ENCODE results near the gene NTRK2.

The NTRK2 gene

GRCh38 chr9:84955971-84956370, 286.4 kb downstream of the NTRK2 start (continued):
- TF ChIP-seq, protein P1, sequence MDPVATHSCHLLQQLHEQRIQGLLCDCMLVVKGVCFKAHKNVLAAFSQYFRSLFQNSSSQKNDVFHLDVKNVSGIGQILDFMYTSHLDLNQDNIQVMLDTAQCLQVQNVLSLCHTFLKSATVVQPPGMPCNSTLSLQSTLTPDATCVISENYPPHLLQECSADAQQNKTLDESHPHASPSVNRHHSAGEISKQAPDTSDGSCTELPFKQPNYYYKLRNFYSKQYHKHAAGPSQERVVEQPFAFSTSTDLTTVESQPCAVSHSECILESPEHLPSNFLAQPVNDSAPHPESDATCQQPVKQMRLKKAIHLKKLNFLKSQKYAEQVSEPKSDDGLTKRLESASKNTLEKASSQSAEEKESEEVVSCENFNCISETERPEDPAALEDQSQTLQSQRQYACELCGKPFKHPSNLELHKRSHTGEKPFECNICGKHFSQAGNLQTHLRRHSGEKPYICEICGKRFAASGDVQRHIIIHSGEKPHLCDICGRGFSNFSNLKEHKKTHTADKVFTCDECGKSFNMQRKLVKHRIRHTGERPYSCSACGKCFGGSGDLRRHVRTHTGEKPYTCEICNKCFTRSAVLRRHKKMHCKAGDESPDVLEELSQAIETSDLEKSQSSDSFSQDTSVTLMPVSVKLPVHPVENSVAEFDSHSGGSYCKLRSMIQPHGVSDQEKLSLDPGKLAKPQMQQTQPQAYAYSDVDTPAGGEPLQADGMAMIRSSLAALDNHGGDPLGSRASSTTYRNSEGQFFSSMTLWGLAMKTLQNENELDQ (tag by site-specific recombination; IDR thresholded peaks at IDR 0.05; ENCODE audit: low read depth): no peak

- Histone ChIP-seq H3K27ac (ENCODE audit: extremely low read depth, low read depth, low read length) (no peak overlapping the region), H3K4me3 (ENCODE audit: low read depth, low read length) (no peak overlapping the region), H3K9me3 (ENCODE audit: control insufficient read depth, insufficient read depth, low read depth, low read length) (no peaks in the 10 kb centered on the region), H3K4me1 (ENCODE audit: control insufficient read depth, insufficient read depth, low read length) (no peaks in the 10 kb centered on the region), H3K36me3 (ENCODE audit: control insufficient read depth in 2 of 2, insufficient read depth in 1 of 2, low read length in 2 of 2) (no peaks in the 10 kb centered on the region)
- POLR2A ChIA-PET: no interaction called here
- CTCF ChIA-PET: interaction anchor here (1.0 kb wide), 2 partner anchors 26 to 38 kb away, joined by 3 to 5 read pairs; no protein-coding TSS in a partner anchor
- TF ChIP-seq KLF10 (tag by site-specific recombination; IDR thresholded peaks at IDR 0.05) (no peak), YY1 (tag by site-specific recombination; IDR thresholded peaks at IDR 0.05) (no peak), KLF7 (tag by site-specific recombination; IDR thresholded peaks at IDR 0.05; ENCODE audit: borderline replicate concordance) (no peak), ZBTB21 (tag by site-specific recombination; IDR thresholded peaks at IDR 0.05) (no peak), ZNF747 (tag by site-specific recombination; IDR thresholded peaks at IDR 0.05) (no peak), ZNF596 (tag by site-specific recombination; IDR thresholded peaks at IDR 0.05) (no peak), SALL2 (tag by site-specific recombination; IDR thresholded peaks at IDR 0.05; ENCODE audit: borderline replicate concordance) (no peak)
- TF ChIP-seq, protein P2, sequence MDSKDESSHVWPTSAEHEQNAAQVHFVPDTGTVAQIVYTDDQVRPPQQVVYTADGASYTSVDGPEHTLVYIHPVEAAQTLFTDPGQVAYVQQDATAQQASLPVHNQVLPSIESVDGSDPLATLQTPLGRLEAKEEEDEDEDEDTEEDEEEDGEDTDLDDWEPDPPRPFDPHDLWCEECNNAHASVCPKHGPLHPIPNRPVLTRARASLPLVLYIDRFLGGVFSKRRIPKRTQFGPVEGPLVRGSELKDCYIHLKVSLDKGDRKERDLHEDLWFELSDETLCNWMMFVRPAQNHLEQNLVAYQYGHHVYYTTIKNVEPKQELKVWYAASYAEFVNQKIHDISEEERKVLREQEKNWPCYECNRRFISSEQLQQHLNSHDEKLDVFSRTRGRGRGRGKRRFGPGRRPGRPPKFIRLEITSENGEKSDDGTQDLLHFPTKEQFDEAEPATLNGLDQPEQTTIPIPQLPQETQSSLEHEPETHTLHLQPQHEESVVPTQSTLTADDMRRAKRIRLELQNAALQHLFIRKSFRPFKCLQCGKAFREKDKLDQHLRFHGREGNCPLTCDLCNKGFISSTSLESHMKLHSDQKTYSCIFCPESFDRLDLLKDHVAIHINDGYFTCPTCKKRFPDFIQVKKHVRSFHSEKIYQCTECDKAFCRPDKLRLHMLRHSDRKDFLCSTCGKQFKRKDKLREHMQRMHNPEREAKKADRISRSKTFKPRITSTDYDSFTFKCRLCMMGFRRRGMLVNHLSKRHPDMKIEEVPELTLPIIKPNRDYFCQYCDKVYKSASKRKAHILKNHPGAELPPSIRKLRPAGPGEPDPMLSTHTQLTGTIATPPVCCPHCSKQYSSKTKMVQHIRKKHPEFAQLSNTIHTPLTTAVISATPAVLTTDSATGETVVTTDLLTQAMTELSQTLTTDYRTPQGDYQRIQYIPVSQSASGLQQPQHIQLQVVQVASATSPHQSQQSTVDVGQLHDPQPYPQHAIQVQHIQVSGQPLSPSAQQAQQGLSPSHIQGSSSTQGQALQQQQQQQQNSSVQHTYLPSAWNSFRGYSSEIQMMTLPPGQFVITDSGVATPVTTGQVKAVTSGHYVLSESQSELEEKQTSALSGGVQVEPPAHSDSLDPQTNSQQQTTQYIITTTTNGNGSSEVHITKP (tag by site-specific recombination; IDR thresholded peaks at IDR 0.05): no peak
- TF ChIP-seq, protein P3, sequence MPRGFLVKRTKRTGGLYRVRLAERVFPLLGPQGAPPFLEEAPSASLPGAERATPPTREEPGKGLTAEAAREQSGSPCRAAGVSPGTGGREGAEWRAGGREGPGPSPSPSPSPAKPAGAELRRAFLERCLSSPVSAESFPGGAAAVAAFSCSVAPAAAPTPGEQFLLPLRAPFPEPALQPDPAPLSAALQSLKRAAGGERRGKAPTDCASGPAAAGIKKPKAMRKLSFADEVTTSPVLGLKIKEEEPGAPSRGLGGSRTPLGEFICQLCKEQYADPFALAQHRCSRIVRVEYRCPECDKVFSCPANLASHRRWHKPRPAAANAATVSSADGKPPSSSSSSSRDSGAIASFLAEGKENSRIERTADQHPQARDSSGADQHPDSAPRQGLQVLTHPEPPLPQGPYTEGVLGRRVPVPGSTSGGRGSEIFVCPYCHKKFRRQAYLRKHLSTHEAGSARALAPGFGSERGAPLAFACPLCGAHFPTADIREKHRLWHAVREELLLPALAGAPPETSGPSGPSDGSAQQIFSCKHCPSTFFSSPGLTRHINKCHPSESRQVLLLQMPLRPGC (tag by site-specific recombination; IDR thresholded peaks at IDR 0.05): no peak
Observed at GRCh38 chr9:84959339-84959738, 289.8 kb downstream of the NTRK2 start.

DNA sequence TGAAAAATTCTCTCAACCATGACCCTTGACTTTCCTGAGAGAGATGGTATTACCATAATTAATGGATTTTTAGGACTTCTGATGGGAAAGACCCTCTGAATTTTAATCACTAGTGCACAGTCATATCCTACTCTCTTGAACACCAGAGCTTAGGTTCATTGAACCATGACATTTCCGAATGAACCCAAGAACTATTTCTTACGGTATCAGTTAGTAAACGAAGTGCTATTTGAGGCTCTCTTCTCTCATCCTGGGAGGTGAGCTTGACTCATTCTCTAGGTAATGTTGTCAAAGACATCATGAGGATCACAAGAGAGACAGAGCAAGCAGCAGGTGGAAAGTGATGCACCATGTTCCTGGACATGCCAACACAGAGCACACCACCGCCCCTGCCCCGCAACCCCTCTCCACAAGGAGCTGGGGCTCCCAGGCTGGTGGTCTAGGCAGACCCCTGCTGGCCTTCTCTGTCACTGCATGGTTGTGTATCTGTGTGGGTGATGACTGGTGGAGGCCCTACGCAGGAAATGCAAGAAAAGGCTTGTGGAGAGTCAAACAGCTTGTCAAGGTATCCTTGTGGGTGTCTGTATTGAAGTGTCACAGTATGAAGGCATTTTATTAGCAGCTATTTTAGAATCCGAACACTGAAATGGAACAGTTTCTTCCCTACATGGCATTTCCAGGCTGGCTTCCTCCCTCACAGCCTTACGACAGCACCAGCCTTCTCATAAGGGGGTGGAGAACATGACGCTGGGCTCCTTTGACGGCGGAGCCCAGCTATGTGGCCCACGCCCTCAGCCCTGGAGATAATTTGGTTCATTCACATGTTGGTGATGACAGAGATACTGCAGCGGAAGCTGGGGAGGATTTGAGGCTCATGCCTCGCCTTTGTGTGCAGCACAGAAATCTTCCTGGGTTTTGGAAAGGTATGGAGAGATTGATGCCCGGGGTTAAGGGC, 297.6 kb downstream of the NTRK2 start:
- POLR2A ChIA-PET: no interaction called here
- no peak overlapping the region for H3K4me3 ChIP-seq (ENCODE audit: low read depth, low read length)
- no peaks in the 10 kb centered on the region for H3K36me3 ChIP-seq (ENCODE audit: control insufficient read depth in 2 of 2, insufficient read depth in 1 of 2, low read length in 2 of 2)
- H3K27ac ChIP-seq (ENCODE audit: extremely low read depth, low read depth, low read length): no peak overlapping the region
- CTCF ChIA-PET: interaction anchor here (0.6 to 1.8 kb wide), 10 partner anchors 11 to 582 kb away, joined by 3 to 9 read pairs (median 4); no protein-coding TSS in a partner anchor
- no peaks in the 10 kb centered on the region for H3K9me3 ChIP-seq (ENCODE audit: control insufficient read depth, insufficient read depth, low read depth, low read length)
- H3K4me1 ChIP-seq (ENCODE audit: control insufficient read depth, insufficient read depth, low read length): no peaks in the 10 kb centered on the region
- TF ChIP-seq CTCF (tag by site-specific recombination; IDR thresholded peaks at IDR 0.05) (0 out of 2 replicates have a peak, but pooled peaks have one; percentile 13), ZNF354C (tag by site-specific recombination; IDR thresholded peaks at IDR 0.05; ENCODE audit: borderline replicate concordance, low read depth) (no peak)

Data from HEK293 (cell line).